K562 treated with DMSO at 1 percent for 12 hours (cell line): Measurements from ENCODE around the gene FZD2. TPM values are rescaled to one million over a fixed set of nuclear protein-coding genes. Genes with fewer than 3 reads are reported as not detected.

ENCODE experiments used
- total RNA-seq: library from RNA; unstranded; fragments of 300-600 nt; gene quantifications from 2 replicates; pipeline ENCODE4 v1.2.3, GENCODE V29; 2022; ENCODE audit not compliant: insufficient read depth

Gene FZD2
- total RNA-seq = 10.4 and 12.4 TPM in 2 replicates

DNA sequence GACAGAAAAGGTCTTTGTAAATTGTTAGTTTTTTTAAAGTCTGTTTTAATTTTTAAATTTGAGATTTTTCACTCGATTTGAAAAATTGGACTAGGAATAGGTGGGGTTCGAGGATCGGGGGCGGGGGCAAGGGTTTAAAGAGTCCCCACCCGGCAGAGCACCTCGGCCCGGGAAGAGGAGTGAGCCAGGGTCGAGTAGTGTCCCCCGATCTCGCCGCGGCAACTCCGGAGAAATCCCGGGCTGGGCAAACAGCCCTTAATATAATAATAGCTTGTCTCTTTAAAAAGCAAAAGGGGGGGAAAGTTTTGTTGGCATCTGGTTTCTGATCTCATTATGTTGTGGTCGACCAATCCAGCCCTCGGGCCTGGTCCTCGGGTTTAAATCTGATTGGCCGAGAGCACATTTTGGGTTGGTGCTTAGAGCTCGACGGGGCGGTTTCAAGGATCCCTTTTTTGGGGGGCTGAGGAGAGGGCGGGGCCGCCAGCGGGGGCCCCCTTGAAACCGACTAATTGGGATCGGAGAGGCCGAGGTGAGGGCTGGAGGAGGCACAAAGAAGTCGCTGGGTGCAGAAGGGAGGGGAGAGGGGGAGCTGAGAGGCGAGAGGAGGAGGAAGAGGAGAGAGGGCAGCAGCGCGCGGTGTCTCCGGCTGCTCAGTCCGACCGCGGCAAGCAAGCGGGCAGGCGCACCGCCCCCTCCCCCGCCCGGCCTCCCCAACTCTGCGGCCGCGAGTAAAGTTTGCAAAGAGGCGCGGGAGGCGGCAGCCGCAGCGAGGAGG, at the start of gene FZD2:
Gene FZD2, plus strand, starts transcription at position 653 of the 775 bp plus-strand sequence. CDS start 205 bp downstream, outside the sequence.

Other genes starting within 250 kb of the FZD2 start
- gene RUNDC3A, start 248.9 kb upstream of the FZD2 start, total RNA-seq = not detected in 2 replicates
- 187 and 212 TPM in 2 replicates for gene SLC25A39, start 232.7 kb upstream of the FZD2 start, total RNA-seq
- gene GRN, start 212.2 kb upstream of the FZD2 start, total RNA-seq = 259 and 294 TPM in 2 replicates
- gene FAM171A2, start 193.6 kb upstream of the FZD2 start, total RNA-seq = 18.5 and 20.4 TPM in 2 replicates
- gene ITGA2B, start 167.8 kb upstream of the FZD2 start, total RNA-seq = 3.9 and 6.3 TPM in 2 replicates
- 3.9 and 22.2 TPM in 2 replicates for gene GPATCH8, start 54.1 kb upstream of the FZD2 start, total RNA-seq
- gene MEIOC, start 99.0 kb downstream of the FZD2 start, total RNA-seq = not detected in 2 replicates
- 10.7 and 20.9 TPM in 2 replicates for gene CCDC43, start 132.3 kb downstream of the FZD2 start, total RNA-seq
- gene DBF4B, start 151.2 kb downstream of the FZD2 start, total RNA-seq = 10.1 and 25.6 TPM in 2 replicates
- 1.5 TPM in 1 of 2 replicates, not detected in the other for gene ADAM11, start 201.5 kb downstream of the FZD2 start, total RNA-seq